ENCODE data around the gene RAB3B.

GRCh38 chr1:51963592-51964308 lies 26.8 kb downstream of the RAB3B start:
- TF ChIP-seq CTCF (IDR thresholded peaks at IDR 0.05 in 4 of 5, conservative IDR thresholded peaks at IDR 0.05 in 1 of 5) (no peak), POLR2A (IDR thresholded peaks at IDR 0.05) (no peak)
